Measurements from ENCODE around the gene SVOPL. TPM values are rescaled to one million over a fixed set of nuclear protein-coding genes. Genes with fewer than 3 reads are reported as not detected.

SVOPL gene
- total RNA-seq, 1 experiment from 2014 or later = not detected

DNA sequence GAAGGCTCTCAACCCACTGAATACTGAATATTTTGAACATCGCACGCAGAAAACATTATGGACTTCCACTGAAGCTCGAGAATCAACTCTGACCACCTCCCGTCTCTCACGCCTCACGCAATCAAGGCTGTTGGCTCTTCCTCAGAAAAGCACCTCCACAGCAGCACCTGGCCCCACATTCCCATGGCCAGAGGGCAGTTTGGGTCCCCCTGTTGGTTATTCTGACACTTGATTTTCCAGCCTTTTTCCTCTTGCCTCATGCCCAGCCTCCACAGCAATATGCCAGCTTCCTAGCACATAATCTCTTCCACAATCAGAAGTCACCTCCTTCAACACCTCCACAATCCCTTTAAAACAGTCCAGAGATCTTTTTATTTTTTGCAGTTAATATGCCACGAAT is 55.9 kb downstream of the SVOPL start:
- no peaks in the 10 kb centered on the region for H3K36me3 ChIP-seq (ENCODE audit: control insufficient read depth in 1 of 2, insufficient read depth in 2 of 2, low read length in 2 of 2)
- CTCF ChIA-PET = no interaction called here
- ATAC-seq = peak; percentile 72
- H3K27me3 ChIP-seq (ENCODE audit: insufficient read depth, low read length) = no peaks in the 10 kb centered on the region
- TF ChIP-seq, protein P1, sequence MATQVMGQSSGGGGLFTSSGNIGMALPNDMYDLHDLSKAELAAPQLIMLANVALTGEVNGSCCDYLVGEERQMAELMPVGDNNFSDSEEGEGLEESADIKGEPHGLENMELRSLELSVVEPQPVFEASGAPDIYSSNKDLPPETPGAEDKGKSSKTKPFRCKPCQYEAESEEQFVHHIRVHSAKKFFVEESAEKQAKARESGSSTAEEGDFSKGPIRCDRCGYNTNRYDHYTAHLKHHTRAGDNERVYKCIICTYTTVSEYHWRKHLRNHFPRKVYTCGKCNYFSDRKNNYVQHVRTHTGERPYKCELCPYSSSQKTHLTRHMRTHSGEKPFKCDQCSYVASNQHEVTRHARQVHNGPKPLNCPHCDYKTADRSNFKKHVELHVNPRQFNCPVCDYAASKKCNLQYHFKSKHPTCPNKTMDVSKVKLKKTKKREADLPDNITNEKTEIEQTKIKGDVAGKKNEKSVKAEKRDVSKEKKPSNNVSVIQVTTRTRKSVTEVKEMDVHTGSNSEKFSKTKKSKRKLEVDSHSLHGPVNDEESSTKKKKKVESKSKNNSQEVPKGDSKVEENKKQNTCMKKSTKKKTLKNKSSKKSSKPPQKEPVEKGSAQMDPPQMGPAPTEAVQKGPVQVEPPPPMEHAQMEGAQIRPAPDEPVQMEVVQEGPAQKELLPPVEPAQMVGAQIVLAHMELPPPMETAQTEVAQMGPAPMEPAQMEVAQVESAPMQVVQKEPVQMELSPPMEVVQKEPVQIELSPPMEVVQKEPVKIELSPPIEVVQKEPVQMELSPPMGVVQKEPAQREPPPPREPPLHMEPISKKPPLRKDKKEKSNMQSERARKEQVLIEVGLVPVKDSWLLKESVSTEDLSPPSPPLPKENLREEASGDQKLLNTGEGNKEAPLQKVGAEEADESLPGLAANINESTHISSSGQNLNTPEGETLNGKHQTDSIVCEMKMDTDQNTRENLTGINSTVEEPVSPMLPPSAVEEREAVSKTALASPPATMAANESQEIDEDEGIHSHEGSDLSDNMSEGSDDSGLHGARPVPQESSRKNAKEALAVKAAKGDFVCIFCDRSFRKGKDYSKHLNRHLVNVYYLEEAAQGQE (IDR thresholded peaks at IDR 0.05; ENCODE audit: low read depth) = no peak
- TF ChIP-seq POLR2A (IDR thresholded peaks at IDR 0.05; ENCODE audit: borderline replicate concordance, extremely low read depth, insufficient read depth, insufficient read length) (no peak), POLR2AphosphoS5 (IDR thresholded peaks at IDR 0.05; ENCODE audit: low read depth, low read length) (no peak), EGR1 (IDR thresholded peaks at IDR 0.05; ENCODE audit: low read depth) (no peak), ELF1 (IDR thresholded peaks at IDR 0.05; ENCODE audit: borderline replicate concordance, low read depth) (no peak), RAD21 (IDR thresholded peaks at IDR 0.05; ENCODE audit: low read depth) (peak; percentile 43), CBX3 (IDR thresholded peaks at IDR 0.05; ENCODE audit: low read depth) (no peak), YY1 (IDR thresholded peaks at IDR 0.05; ENCODE audit: extremely low read depth, insufficient replicate concordance, low read depth, low read length) (no peak), TCF7L2 (IDR thresholded peaks at IDR 0.05; ENCODE audit: borderline replicate concordance, extremely low read depth, insufficient read depth, insufficient read length) (no peak), SRF (IDR thresholded peaks at IDR 0.05; ENCODE audit: low read depth) (no peak), ZNF274 (IDR thresholded peaks at IDR 0.05; ENCODE audit: low read depth, low read length) (no peak), SP1 (IDR thresholded peaks at IDR 0.05; ENCODE audit: low read depth) (no peak), JUND (IDR thresholded peaks at IDR 0.05) (no peak), EZH2 (IDR thresholded peaks at IDR 0.05) (no peak)
- TF ChIP-seq, protein P2, sequence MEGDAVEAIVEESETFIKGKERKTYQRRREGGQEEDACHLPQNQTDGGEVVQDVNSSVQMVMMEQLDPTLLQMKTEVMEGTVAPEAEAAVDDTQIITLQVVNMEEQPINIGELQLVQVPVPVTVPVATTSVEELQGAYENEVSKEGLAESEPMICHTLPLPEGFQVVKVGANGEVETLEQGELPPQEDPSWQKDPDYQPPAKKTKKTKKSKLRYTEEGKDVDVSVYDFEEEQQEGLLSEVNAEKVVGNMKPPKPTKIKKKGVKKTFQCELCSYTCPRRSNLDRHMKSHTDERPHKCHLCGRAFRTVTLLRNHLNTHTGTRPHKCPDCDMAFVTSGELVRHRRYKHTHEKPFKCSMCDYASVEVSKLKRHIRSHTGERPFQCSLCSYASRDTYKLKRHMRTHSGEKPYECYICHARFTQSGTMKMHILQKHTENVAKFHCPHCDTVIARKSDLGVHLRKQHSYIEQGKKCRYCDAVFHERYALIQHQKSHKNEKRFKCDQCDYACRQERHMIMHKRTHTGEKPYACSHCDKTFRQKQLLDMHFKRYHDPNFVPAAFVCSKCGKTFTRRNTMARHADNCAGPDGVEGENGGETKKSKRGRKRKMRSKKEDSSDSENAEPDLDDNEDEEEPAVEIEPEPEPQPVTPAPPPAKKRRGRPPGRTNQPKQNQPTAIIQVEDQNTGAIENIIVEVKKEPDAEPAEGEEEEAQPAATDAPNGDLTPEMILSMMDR (IDR thresholded peaks at IDR 0.05 in 2 of 3, conservative IDR thresholded peaks at IDR 0.05 in 1 of 3; ENCODE audit: borderline replicate concordance in 1 of 3, insufficient read depth in 1 of 3, low read depth in 2 of 3, low read length in 2 of 3) = peak in 2 of 3 experiments; percentile 27 to 32; a peak in 3 of 6 replicates
- TF ChIP-seq, protein P3, sequence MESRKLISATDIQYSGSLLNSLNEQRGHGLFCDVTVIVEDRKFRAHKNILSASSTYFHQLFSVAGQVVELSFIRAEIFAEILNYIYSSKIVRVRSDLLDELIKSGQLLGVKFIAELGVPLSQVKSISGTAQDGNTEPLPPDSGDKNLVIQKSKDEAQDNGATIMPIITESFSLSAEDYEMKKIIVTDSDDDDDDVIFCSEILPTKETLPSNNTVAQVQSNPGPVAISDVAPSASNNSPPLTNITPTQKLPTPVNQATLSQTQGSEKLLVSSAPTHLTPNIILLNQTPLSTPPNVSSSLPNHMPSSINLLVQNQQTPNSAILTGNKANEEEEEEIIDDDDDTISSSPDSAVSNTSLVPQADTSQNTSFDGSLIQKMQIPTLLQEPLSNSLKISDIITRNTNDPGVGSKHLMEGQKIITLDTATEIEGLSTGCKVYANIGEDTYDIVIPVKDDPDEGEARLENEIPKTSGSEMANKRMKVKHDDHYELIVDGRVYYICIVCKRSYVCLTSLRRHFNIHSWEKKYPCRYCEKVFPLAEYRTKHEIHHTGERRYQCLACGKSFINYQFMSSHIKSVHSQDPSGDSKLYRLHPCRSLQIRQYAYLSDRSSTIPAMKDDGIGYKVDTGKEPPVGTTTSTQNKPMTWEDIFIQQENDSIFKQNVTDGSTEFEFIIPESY (IDR thresholded peaks at IDR 0.05; ENCODE audit: extremely low read depth, insufficient replicate concordance, low read length) = no peak
- TF ChIP-seq, protein P4, sequence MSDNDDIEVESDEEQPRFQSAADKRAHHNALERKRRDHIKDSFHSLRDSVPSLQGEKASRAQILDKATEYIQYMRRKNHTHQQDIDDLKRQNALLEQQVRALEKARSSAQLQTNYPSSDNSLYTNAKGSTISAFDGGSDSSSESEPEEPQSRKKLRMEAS (IDR thresholded peaks at IDR 0.05) = no peak
- TF ChIP-seq, protein P5, sequence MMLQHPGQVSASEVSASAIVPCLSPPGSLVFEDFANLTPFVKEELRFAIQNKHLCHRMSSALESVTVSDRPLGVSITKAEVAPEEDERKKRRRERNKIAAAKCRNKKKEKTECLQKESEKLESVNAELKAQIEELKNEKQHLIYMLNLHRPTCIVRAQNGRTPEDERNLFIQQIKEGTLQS (IDR thresholded peaks at IDR 0.05) = no peak
- no TSS peak for BruUV-seq (replicated peaks)
- RAD21 ChIA-PET (ENCODE audit: low non-redundant PET in 1 of 2, low total read pairs in 2 of 2, uncharacterized antibody in 2 of 2, unreplicated experiment in 2 of 2) = no interaction called here
- no peak overlapping the region for H3K9ac ChIP-seq (ENCODE audit: low read length)
- no peak overlapping the region for H2AFZ ChIP-seq (ENCODE audit: low read depth, low read length, poor library complexity, severe bottlenecking)
- DNase-seq (ENCODE audit: low read depth, low spot score) = no peak
- no peak overlapping the region for H3K4me2 ChIP-seq (ENCODE audit: low read length)
- no peaks in the 10 kb centered on the region for H3K9me2 ChIP-seq (ENCODE audit: insufficient read depth)
- intact Hi-C loops (cut with micrococcal nuclease) = no loop called here
- no peaks in the 10 kb centered on the region for H3K9me3 ChIP-seq (ENCODE audit: control insufficient read depth in 1 of 2, insufficient read depth in 1 of 2, low read depth in 1 of 2, low read length in 2 of 2)
- no peak overlapping the region for H3K27ac ChIP-seq (ENCODE audit: low read depth, low read length)
- no peaks in the 10 kb centered on the region for H3K79me2 ChIP-seq (ENCODE audit: insufficient read depth, low read length)
- POLR2A ChIA-PET = no interaction called here
- H3K4me3 ChIP-seq (replicated peaks in 1 of 2; ENCODE audit: low read depth in 1 of 2, low read length in 2 of 2) = no peak overlapping the region
- H3K4me1 ChIP-seq (ENCODE audit: control insufficient read depth in 1 of 2, insufficient read depth in 2 of 2, low read length in 2 of 2) = no peaks in the 10 kb centered on the region
- H4K20me1 ChIP-seq (ENCODE audit: insufficient read depth) = no peaks in the 10 kb centered on the region

Measured in HCT116 (cell line).